WTC11 (cell line): ENCODE data around the gene SPX. TPM values are rescaled to one million over a fixed set of nuclear protein-coding genes. Genes with fewer than 3 reads are reported as not detected.

Experiments used
- ATAC-seq: fragments of 200-7000 bp; cut with Tn5 transposase; 2 replicates; pipeline ENCODE4 v1.10.0; 2021; ENCODE audit warnings: mild to moderate bottlenecking, moderate library complexity
- CTCF ChIA-PET: fragments of 300-600 bp; sonication (Branson Sonifier 250); formaldehyde crosslinking; loops from one replicate; lab custom pipeline; 2021; ENCODE audit warnings: antibody characterized with exemption; lab: Charles Lee
- POLR2A ChIA-PET: fragments of 350-600 bp; sonication (Branson Sonifier 250); formaldehyde crosslinking; loops from one replicate; lab custom pipeline; 2021; ENCODE audit warnings: antibody characterized with exemption; lab: Charles Lee
- DNase-seq: peaks from one replicate; pipeline ENCODE4 v3.0.0; 2021; ENCODE audit warnings: low spot score
- H3K27ac Mint-ChIP-seq: 2 replicates; pipeline ENCODE4 v1.8.0; 2021; ENCODE audit warnings: mixed read lengths
- H3K27me3 Mint-ChIP-seq: 2 replicates; pipeline ENCODE4 v1.8.0; 2021; ENCODE audit warnings: low read depth, mild to moderate bottlenecking, moderate library complexity, mixed read lengths
- H3K36me3 Mint-ChIP-seq: 2 replicates; pipeline ENCODE4 v1.8.0; 2021; ENCODE audit warnings: mixed read lengths
- H3K4me1 Mint-ChIP-seq: 2 replicates; pipeline ENCODE4 v1.8.0; 2022; ENCODE audit warnings: mixed read lengths
- H3K4me3 Mint-ChIP-seq: 2 replicates; pipeline ENCODE4 v1.8.0; 2021; ENCODE audit warnings: mild to moderate bottlenecking, moderate library complexity, mixed read lengths
- H3K9me3 Mint-ChIP-seq: 2 replicates; pipeline ENCODE4 v1.8.0; 2021; ENCODE audit warnings: mixed read lengths
- ARID4B ChIP-seq: sonication (generic); formaldehyde crosslinking; IDR thresholded peaks from 2 replicates; pipeline ENCODE4 v1.8.0; 2023; ENCODE audit warnings: missing genetic modification reagents, mild to moderate bottlenecking, borderline replicate concordance
- CBFB ChIP-seq: sonication (generic); formaldehyde crosslinking; IDR thresholded peaks from 2 replicates; pipeline ENCODE4 v1.8.1; 2022; ENCODE audit warnings: mild to moderate bottlenecking, low read depth, missing genetic modification reagents
- IRF2 ChIP-seq: sonication (generic); formaldehyde crosslinking; IDR thresholded peaks from 2 replicates; pipeline ENCODE4 v1.8.0; 2022; ENCODE audit warnings: low read depth, missing genetic modification reagents, borderline replicate concordance
- TEAD1 ChIP-seq: sonication (generic); formaldehyde crosslinking; IDR thresholded peaks from 2 replicates; pipeline ENCODE4 v1.8.0; 2022; ENCODE audit warnings: mild to moderate bottlenecking, missing genetic modification reagents
- USF2 ChIP-seq: sonication (generic); formaldehyde crosslinking; IDR thresholded peaks from 2 replicates; pipeline ENCODE4 v1.8.1; 2023; ENCODE audit warnings: mild to moderate bottlenecking, missing genetic modification reagents, moderate library complexity
- ZNF396 ChIP-seq: fragments of 250-450 bp; sonication (Bioruptor Pico); IDR thresholded peaks from 2 replicates; pipeline ENCODE4 v1.8.0; 2021; ENCODE audit warnings: mild to moderate bottlenecking, moderate library complexity, borderline replicate concordance
- total RNA-seq: library from RNA; stranded (reverse); gene quantifications from 3 replicates; pipeline ENCODE4 v1.2.3, GENCODE V29; 2021
- TF ChIP-seq, protein P1 (sequence below): sonication (generic); formaldehyde crosslinking; IDR thresholded peaks from 2 replicates; pipeline ENCODE4 v1.8.1; 2022; ENCODE audit warnings: mild to moderate bottlenecking, moderate library complexity, missing genetic modification reagents
- TF ChIP-seq, protein P2 (sequence below): fragments of 250-450 bp; sonication (Bioruptor Pico); IDR thresholded peaks from 2 replicates; pipeline ENCODE4 v1.9.0; 2021; ENCODE audit warnings: mild to moderate bottlenecking, borderline replicate concordance
- TF ChIP-seq, protein P3 (sequence below): sonication (generic); formaldehyde crosslinking; IDR thresholded peaks from 2 replicates; pipeline ENCODE4 v1.8.1; 2023; ENCODE audit warnings: mild to moderate bottlenecking, missing genetic modification reagents

Gene SPX
- total RNA-seq, 1 experiment from 2014 or later: 0.46 TPM

- TF ChIP-seq IRF2 (CRISPR knock-in tag): no peak
- no peak for TF ChIP-seq CBFB (CRISPR knock-in tag)
- TF ChIP-seq USF2: no peak
- no peak for TF ChIP-seq ARID4B (CRISPR knock-in tag)
- peak; percentile 17; the same call in 1 of the 2 replicates for TF ChIP-seq TEAD1 (CRISPR knock-in tag)
- TF ChIP-seq, protein P1, sequence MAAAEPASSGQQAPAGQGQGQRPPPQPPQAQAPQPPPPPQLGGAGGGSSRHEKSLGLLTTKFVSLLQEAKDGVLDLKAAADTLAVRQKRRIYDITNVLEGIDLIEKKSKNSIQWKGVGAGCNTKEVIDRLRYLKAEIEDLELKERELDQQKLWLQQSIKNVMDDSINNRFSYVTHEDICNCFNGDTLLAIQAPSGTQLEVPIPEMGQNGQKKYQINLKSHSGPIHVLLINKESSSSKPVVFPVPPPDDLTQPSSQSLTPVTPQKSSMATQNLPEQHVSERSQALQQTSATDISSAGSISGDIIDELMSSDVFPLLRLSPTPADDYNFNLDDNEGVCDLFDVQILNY: no peak; the same call in 1 of the 2 replicates
- no peak for TF ChIP-seq ZNF396 (CRISPR knock-in tag)
Measured at GRCh38 chr12:21527451-21528180, 1.5 kb downstream of the SPX start (continued).

GRCh38 chr12:21528953-21529352 is 2.9 kb downstream of the SPX start:
- H3K27ac Mint-ChIP-seq: no peak overlapping the region
- H3K4me1 Mint-ChIP-seq: peaks cover 12% of the 10 kb centered on the region
- peaks cover 3% of the 10 kb centered on the region; the same call in 1 of the 2 replicates for H3K9me3 Mint-ChIP-seq
- TF ChIP-seq, protein P2, sequence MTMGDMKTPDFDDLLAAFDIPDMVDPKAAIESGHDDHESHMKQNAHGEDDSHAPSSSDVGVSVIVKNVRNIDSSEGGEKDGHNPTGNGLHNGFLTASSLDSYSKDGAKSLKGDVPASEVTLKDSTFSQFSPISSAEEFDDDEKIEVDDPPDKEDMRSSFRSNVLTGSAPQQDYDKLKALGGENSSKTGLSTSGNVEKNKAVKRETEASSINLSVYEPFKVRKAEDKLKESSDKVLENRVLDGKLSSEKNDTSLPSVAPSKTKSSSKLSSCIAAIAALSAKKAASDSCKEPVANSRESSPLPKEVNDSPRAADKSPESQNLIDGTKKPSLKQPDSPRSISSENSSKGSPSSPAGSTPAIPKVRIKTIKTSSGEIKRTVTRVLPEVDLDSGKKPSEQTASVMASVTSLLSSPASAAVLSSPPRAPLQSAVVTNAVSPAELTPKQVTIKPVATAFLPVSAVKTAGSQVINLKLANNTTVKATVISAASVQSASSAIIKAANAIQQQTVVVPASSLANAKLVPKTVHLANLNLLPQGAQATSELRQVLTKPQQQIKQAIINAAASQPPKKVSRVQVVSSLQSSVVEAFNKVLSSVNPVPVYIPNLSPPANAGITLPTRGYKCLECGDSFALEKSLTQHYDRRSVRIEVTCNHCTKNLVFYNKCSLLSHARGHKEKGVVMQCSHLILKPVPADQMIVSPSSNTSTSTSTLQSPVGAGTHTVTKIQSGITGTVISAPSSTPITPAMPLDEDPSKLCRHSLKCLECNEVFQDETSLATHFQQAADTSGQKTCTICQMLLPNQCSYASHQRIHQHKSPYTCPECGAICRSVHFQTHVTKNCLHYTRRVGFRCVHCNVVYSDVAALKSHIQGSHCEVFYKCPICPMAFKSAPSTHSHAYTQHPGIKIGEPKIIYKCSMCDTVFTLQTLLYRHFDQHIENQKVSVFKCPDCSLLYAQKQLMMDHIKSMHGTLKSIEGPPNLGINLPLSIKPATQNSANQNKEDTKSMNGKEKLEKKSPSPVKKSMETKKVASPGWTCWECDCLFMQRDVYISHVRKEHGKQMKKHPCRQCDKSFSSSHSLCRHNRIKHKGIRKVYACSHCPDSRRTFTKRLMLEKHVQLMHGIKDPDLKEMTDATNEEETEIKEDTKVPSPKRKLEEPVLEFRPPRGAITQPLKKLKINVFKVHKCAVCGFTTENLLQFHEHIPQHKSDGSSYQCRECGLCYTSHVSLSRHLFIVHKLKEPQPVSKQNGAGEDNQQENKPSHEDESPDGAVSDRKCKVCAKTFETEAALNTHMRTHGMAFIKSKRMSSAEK (CRISPR knock-in tag): no peak
- H3K36me3 Mint-ChIP-seq: no peaks in the 10 kb centered on the region
- ChIA-PET POLR2A (no interaction called here), CTCF (no interaction called here)
- no peak for ATAC-seq
- peaks cover 57% of the 10 kb centered on the region for H3K27me3 Mint-ChIP-seq
- peak overlapping the region; percentile 91 for H3K4me3 Mint-ChIP-seq
- DNase-seq: no peak

DNA sequence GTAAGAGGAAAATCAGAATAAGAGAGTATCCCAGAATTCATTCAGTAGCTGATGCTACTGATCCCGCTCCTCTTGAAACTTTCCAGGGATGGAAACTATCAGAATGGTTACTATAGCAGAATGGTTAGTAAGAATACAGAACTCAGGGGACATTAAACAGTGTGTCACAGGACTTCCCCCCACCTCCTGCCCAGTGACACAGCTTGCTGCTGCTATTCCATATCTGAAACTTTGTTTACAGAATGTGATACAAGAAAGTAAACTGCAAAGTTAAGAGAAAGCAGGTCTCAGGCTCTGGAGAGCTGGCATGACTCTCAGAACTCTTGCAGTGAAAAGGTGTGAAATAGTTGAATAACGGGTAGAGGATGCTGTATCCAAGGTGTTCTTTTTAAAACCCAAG is 3.4 kb downstream of the SPX start:
- peaks cover 60% of the 10 kb centered on the region for H3K27me3 Mint-ChIP-seq
- DNase-seq (no peak), ATAC-seq (no peak)
- no peaks in the 10 kb centered on the region for H3K9me3 Mint-ChIP-seq
- peaks cover 12% of the 10 kb centered on the region for H3K4me1 Mint-ChIP-seq
- TF ChIP-seq, protein P3, sequence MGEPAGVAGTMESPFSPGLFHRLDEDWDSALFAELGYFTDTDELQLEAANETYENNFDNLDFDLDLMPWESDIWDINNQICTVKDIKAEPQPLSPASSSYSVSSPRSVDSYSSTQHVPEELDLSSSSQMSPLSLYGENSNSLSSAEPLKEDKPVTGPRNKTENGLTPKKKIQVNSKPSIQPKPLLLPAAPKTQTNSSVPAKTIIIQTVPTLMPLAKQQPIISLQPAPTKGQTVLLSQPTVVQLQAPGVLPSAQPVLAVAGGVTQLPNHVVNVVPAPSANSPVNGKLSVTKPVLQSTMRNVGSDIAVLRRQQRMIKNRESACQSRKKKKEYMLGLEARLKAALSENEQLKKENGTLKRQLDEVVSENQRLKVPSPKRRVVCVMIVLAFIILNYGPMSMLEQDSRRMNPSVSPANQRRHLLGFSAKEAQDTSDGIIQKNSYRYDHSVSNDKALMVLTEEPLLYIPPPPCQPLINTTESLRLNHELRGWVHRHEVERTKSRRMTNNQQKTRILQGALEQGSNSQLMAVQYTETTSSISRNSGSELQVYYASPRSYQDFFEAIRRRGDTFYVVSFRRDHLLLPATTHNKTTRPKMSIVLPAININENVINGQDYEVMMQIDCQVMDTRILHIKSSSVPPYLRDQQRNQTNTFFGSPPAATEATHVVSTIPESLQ (CRISPR knock-in tag): no peak
- no peak overlapping the region for H3K4me3 Mint-ChIP-seq
- no peaks in the 10 kb centered on the region for H3K36me3 Mint-ChIP-seq
- no peak overlapping the region for H3K27ac Mint-ChIP-seq
- ChIA-PET POLR2A (no interaction called here), CTCF (no interaction called here)
